H9 (cell line): ENCODE results near the gene LDB3. TPM values are rescaled to one million over a fixed set of nuclear protein-coding genes. Genes with fewer than 3 reads are reported as not detected.
A peak's percentile ranks its signal among the peaks of the same experiment; 100 is the strongest.

Experiments
- DNase-seq: peaks from one replicate; pipeline ENCODE4 v3.0.0-alpha.2; 2017
- H2AFZ ChIP-seq: one replicate; pipeline ENCODE4 v1.6.1; 2013; ENCODE audit warnings: mild to moderate bottlenecking, low read length, control low read depth, moderate library complexity
- H2AK5ac ChIP-seq: 2 replicates; pipeline ENCODE4 v1.6.1; 2013; ENCODE audit warnings: low read length, control low read depth, mixed read lengths; ENCODE audit not compliant: insufficient read length
- H2BK120ac ChIP-seq: one replicate; pipeline ENCODE4 v1.6.1; 2013; ENCODE audit warnings: low read depth, mild to moderate bottlenecking, low read length, control low read depth, inconsistent platforms; ENCODE audit not compliant: poor library complexity, severe bottlenecking
- H2BK12ac ChIP-seq: 2 replicates; pipeline ENCODE4 v1.6.1; 2013; ENCODE audit warnings: low read length, control low read depth, mixed read lengths, low read depth; ENCODE audit not compliant: insufficient read length
- H2BK15ac ChIP-seq: 2 replicates; pipeline ENCODE4 v1.6.1; 2013; ENCODE audit warnings: low read depth, low read length, control low read depth
- H2BK20ac ChIP-seq: one replicate; pipeline ENCODE4 v1.6.1; 2013; ENCODE audit warnings: low read depth, mild to moderate bottlenecking, low read length, control low read depth, inconsistent platforms; ENCODE audit not compliant: poor library complexity, severe bottlenecking
- H2BK5ac ChIP-seq: 2 replicates; pipeline ENCODE4 v1.6.1; 2013; ENCODE audit warnings: low read length, control low read depth, mixed read lengths; ENCODE audit not compliant: insufficient read length
- H3K14ac ChIP-seq: 2 replicates; pipeline ENCODE4 v1.6.1; 2013; ENCODE audit warnings: low read length, control low read depth; ENCODE audit not compliant: insufficient read depth
- H3K18ac ChIP-seq: 2 replicates; pipeline ENCODE4 v1.6.1; 2013; ENCODE audit warnings: low read depth, mild to moderate bottlenecking, mixed read lengths, low read length, control low read depth; ENCODE audit not compliant: insufficient read length
- H3K23ac ChIP-seq: 2 replicates; pipeline ENCODE4 v1.6.1; 2013; ENCODE audit warnings: low read length, control low read depth, mixed read lengths, low read depth; ENCODE audit not compliant: insufficient read length
- H3K23me2 ChIP-seq: 2 replicates; pipeline ENCODE4 v1.6.1; 2013; ENCODE audit warnings: low read depth, mild to moderate bottlenecking, mixed read lengths, low read length, control low read depth; ENCODE audit not compliant: insufficient read length, poor library complexity, severe bottlenecking
- H3K27ac ChIP-seq: 2 replicates; pipeline ENCODE4 v1.5.1; 2013; ENCODE audit warnings: low read length, control low read depth, mixed read lengths, low read depth; ENCODE audit not compliant: insufficient read length
- H3K27me3 ChIP-seq: 2 replicates; pipeline ENCODE4 v1.6.1; 2013; ENCODE audit warnings: low read length, control low read depth, inconsistent platforms; ENCODE audit not compliant: insufficient read depth
- H3K4ac ChIP-seq: 2 replicates; pipeline ENCODE4 v1.6.1; 2013; ENCODE audit warnings: low read depth, mild to moderate bottlenecking, control low read depth, inconsistent platforms, low read length, moderate library complexity
- H3K4me1 ChIP-seq: 2 replicates; pipeline ENCODE4 v1.6.1; 2013; ENCODE audit warnings: low read length, control low read depth, inconsistent platforms; ENCODE audit not compliant: insufficient read depth
- H3K4me2 ChIP-seq: 2 replicates; pipeline ENCODE4 v1.6.1; 2013; ENCODE audit warnings: low read length, control low read depth, mixed read lengths; ENCODE audit not compliant: insufficient read length, insufficient read depth
- H3K56ac ChIP-seq: 2 replicates; pipeline ENCODE4 v1.6.1; 2013; ENCODE audit warnings: low read depth, mild to moderate bottlenecking, mixed read lengths, low read length, control low read depth; ENCODE audit not compliant: insufficient read length
- H3K79me1 ChIP-seq: 2 replicates; pipeline ENCODE4 v1.6.1; 2013; ENCODE audit warnings: low read depth, mild to moderate bottlenecking, moderate library complexity, low read length, control low read depth, inconsistent platforms; ENCODE audit not compliant: insufficient read depth, poor library complexity, severe bottlenecking
- H3K79me2 ChIP-seq: 2 replicates; pipeline ENCODE4 v1.6.1; 2013; ENCODE audit warnings: low read length, control low read depth, inconsistent platforms; ENCODE audit not compliant: insufficient read depth
- H3K9ac ChIP-seq: 2 replicates; pipeline ENCODE4 v1.6.1; 2013; ENCODE audit warnings: low read length, control low read depth, mixed read lengths; ENCODE audit not compliant: insufficient read length; ENCODE audit errors: extremely low read depth
- H3K9me3 ChIP-seq: one replicate; pipeline ENCODE4 v1.6.1; 2013; ENCODE audit warnings: low read depth, low read length, inconsistent platforms; ENCODE audit not compliant: control insufficient read depth
- H3T11ph ChIP-seq: one replicate; pipeline ENCODE4 v1.6.1; 2013; ENCODE audit warnings: mild to moderate bottlenecking, low read length, control low read depth, inconsistent platforms
- H4K20me1 ChIP-seq: one replicate; pipeline ENCODE4 v1.6.1; 2013; ENCODE audit not compliant: control insufficient read depth, insufficient read length, insufficient read depth
- H4K5ac ChIP-seq: 2 replicates; pipeline ENCODE4 v1.6.1; 2013; ENCODE audit warnings: low read depth, mild to moderate bottlenecking, mixed read lengths, low read length, control low read depth; ENCODE audit not compliant: insufficient read length
- H4K8ac ChIP-seq: replicated peaks from 2 replicates; pipeline ENCODE4 v1.6.1; 2013; ENCODE audit warnings: low read length, control low read depth, mixed read lengths, low read depth; ENCODE audit not compliant: insufficient read length
- H4K91ac ChIP-seq: 2 replicates; pipeline ENCODE4 v1.6.1; 2013; ENCODE audit warnings: low read depth, mild to moderate bottlenecking, moderate library complexity, mixed read lengths, low read length, control low read depth; ENCODE audit not compliant: insufficient read length
- H3K27ac Mint-ChIP-seq, 3 experiments: 2 replicates in 2 of 3; 3 replicates in 1 of 3; pipeline ENCODE4 v1.8.0; 2020 to 2021; ENCODE audit warnings: mixed read lengths in 3 of 3, mild to moderate bottlenecking in 1 of 3, moderate library complexity in 1 of 3
- H3K27me3 Mint-ChIP-seq: 2 replicates; pipeline ENCODE4 v1.8.0; 2021; ENCODE audit warnings: low read depth, mild to moderate bottlenecking, moderate library complexity, mixed read lengths
- H3K36me3 Mint-ChIP-seq, 3 experiments: 2 replicates in 2 of 3; 3 replicates in 1 of 3; pipeline ENCODE4 v1.8.0; 2020 to 2021; ENCODE audit warnings: low read depth in 3 of 3, mixed read lengths in 3 of 3; ENCODE audit not compliant: insufficient read depth in 1 of 3
- H3K4me1 Mint-ChIP-seq, 2 experiments: 2 replicates each; pipeline ENCODE4 v1.8.0; 2020; ENCODE audit warnings: mixed read lengths in 2 of 2
- H3K4me3 Mint-ChIP-seq, 2 experiments: 2 replicates in 1 of 2; 3 replicates in 1 of 2; pipeline ENCODE4 v1.8.0; 2020 to 2021; ENCODE audit warnings: mild to moderate bottlenecking in 2 of 2, mixed read lengths in 2 of 2, moderate library complexity in 1 of 2
- H3K9me3 Mint-ChIP-seq, 2 experiments: 2 replicates in 1 of 2; 3 replicates in 1 of 2; pipeline ENCODE4 v1.8.0; 2020; ENCODE audit warnings: mild to moderate bottlenecking in 2 of 2, mixed read lengths in 2 of 2, moderate library complexity in 1 of 2
- WGBS: extraction: QIAGEN DNeasy Blood & Tissue Kit; methylation state at CpG from one replicate; pipeline ENCODE4 v1.1.7; 2013; ENCODE audit warnings: missing lambda C conversion rate, low lambda C conversion rate, mixed read lengths; ENCODE audit not compliant: insufficient read length; ENCODE audit errors: extremely low coverage; 5-methylcytosine and 5-hydroxymethylcytosine counted together
- total RNA-seq: library from RNA; stranded (reverse); gene quantifications from 2 replicates; pipeline ENCODE4 v1.2.1, GENCODE V29; 2021
- TF ChIP-seq, protein P1 (sequence below): fragments of 200-600 bp; sonication (generic); conservative IDR thresholded peaks from 3 replicates; pipeline ENCODE4 v1.8.0; 2021; ENCODE audit warnings: antibody characterized with exemption, mild to moderate bottlenecking

The LDB3 gene
- total RNA-seq, 1 experiment from 2014 or later, result 0.17 TPM

DNA sequence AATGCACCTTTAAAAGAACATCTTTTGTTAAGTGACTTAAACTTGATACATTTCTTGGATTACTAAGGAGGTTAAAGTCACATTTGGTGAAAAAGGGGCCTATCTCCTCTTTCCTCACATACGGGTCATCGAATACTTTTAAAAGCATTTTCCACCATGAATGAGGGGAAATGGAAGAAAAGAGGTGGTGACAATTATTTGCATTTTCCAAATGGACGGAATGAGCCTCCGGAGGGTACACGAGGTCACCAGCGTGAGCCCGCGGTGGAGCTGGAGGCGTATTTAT is 87.1 kb downstream of the LDB3 start:
- Histone ChIP-seq H3K4me1 (peaks cover 1% of the 10 kb centered on the region; the same call in 1 of the 2 replicates), H3K79me1 (no peaks in the 10 kb centered on the region), H4K91ac (no peak overlapping the region), H3K56ac (no peak overlapping the region), H2BK15ac (no peak overlapping the region), H3K27me3 (no peaks in the 10 kb centered on the region), H4K20me1 (peaks cover 4% of the 10 kb centered on the region), H3K4ac (peak overlapping the region; percentile 99; the same call in 1 of the 2 replicates), H3K23me2 (no peaks in the 10 kb centered on the region), H2AFZ (no peak overlapping the region), H3K9ac (peak overlapping the region; percentile 96), H3K14ac (peak overlapping the region; percentile 95; the same call in 1 of the 2 replicates), H2BK5ac (no peak overlapping the region), H3K79me2 (peaks cover 37% of the 10 kb centered on the region), H2BK20ac (no peak overlapping the region), H3K18ac (peak overlapping the region; percentile 33), H2BK12ac (no peak overlapping the region), H3T11ph (no peak overlapping the region), H3K9me3 (no peaks in the 10 kb centered on the region), H2BK120ac (no peak overlapping the region), H3K4me2 (peak overlapping the region; percentile 77), H4K5ac (no peak overlapping the region), H3K27ac (peak overlapping the region; percentile 38), H4K8ac (no peak overlapping the region), H2AK5ac (no peak overlapping the region), H3K23ac (no peak overlapping the region)
- Mint-ChIP-seq H3K9me3 (no peaks in the 10 kb centered on the region), H3K27ac (peak overlapping the region; percentile 46 to 96 (median 95)), H3K27me3 (no peaks in the 10 kb centered on the region), H3K4me1 (peaks cover 46 to 47% of the 10 kb centered on the region in 2 experiments), H3K4me3 (peak overlapping the region; percentile 76 to 87), H3K36me3 (peaks cover 6 to 10% (median 10%) of the 10 kb centered on the region in 3 experiments; a peak in 5 of 7 replicates)
- no CpG with 5 or more reads among the region's 9 CpGs for WGBS
- DNase-seq, result no peak
- TF ChIP-seq, protein P1, sequence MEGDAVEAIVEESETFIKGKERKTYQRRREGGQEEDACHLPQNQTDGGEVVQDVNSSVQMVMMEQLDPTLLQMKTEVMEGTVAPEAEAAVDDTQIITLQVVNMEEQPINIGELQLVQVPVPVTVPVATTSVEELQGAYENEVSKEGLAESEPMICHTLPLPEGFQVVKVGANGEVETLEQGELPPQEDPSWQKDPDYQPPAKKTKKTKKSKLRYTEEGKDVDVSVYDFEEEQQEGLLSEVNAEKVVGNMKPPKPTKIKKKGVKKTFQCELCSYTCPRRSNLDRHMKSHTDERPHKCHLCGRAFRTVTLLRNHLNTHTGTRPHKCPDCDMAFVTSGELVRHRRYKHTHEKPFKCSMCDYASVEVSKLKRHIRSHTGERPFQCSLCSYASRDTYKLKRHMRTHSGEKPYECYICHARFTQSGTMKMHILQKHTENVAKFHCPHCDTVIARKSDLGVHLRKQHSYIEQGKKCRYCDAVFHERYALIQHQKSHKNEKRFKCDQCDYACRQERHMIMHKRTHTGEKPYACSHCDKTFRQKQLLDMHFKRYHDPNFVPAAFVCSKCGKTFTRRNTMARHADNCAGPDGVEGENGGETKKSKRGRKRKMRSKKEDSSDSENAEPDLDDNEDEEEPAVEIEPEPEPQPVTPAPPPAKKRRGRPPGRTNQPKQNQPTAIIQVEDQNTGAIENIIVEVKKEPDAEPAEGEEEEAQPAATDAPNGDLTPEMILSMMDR, result no peak
